Progenitor cell of endocrine pancreas (in vitro differentiated cells): ENCODE measurements around the gene DQX1. TPM values are rescaled to one million over a fixed set of nuclear protein-coding genes. Genes with fewer than 3 reads are reported as not detected.
"Not testable (repeated sequence)": the region's sequence is repeated elsewhere in the genome, so short reads cannot be mapped to it uniquely, and the experiment has no call there.

ENCODE experiments used
- DNase-seq: peaks from one replicate; pipeline ENCODE4 v3.0.0; 2021; ENCODE audit warnings: low spot score; ENCODE audit not compliant: unreplicated experiment
- H3K27ac Mint-ChIP-seq: 2 replicates; pipeline ENCODE4 v1.8.0; 2021; ENCODE audit warnings: mild to moderate bottlenecking, moderate library complexity, mixed read lengths
- H3K27me3 Mint-ChIP-seq: 2 replicates; pipeline ENCODE4 v1.8.0; 2021; ENCODE audit warnings: mixed read lengths
- H3K36me3 Mint-ChIP-seq: 2 replicates; pipeline ENCODE4 v1.8.0; 2022; ENCODE audit warnings: mixed read lengths; ENCODE audit not compliant: insufficient read depth
- H3K4me1 Mint-ChIP-seq: 2 replicates; pipeline ENCODE4 v1.8.0; 2021; ENCODE audit warnings: low read depth, mixed read lengths
- H3K4me3 Mint-ChIP-seq: 2 replicates; pipeline ENCODE4 v1.8.0; 2021; ENCODE audit warnings: low read depth, mild to moderate bottlenecking, moderate library complexity, mixed read lengths
- H3K9me3 Mint-ChIP-seq: 2 replicates; pipeline ENCODE4 v1.8.0; 2021; ENCODE audit warnings: low read depth, mixed read lengths
- CTCF ChIP-seq: fragments of 200-600 bp; sonication (generic); IDR thresholded peaks from one replicate; pipeline ENCODE4 v1.5.0; 2021; ENCODE audit warnings: antibody characterized with exemption, mild to moderate bottlenecking; ENCODE audit not compliant: unreplicated experiment
- total RNA-seq: library from RNA; stranded (reverse); gene quantifications from 2 replicates; pipeline ENCODE4 v1.2.1, GENCODE V29; 2021

The DQX1 gene
- total RNA-seq, 1 donor from 2014 or later: 1.5 TPM

GRCh38 chr2:74486141-74486540 is 39.9 kb downstream of the DQX1 start:
- H3K9me3 Mint-ChIP-seq: no peaks in the 10 kb centered on the region
- peaks cover 16% of the 10 kb centered on the region for H3K4me1 Mint-ChIP-seq
- H3K4me3 Mint-ChIP-seq: no peak overlapping the region
- peaks cover 10% of the 10 kb centered on the region for H3K36me3 Mint-ChIP-seq
- TF ChIP-seq CTCF: no peak
- no peak for DNase-seq
- H3K27me3 Mint-ChIP-seq: no peaks in the 10 kb centered on the region
- H3K27ac Mint-ChIP-seq: no peak overlapping the region

GRCh38 chr2:74483675-74484164 is 42.3 kb downstream of the DQX1 start:
- not testable (repeated sequence) for H3K36me3 Mint-ChIP-seq, H3K27me3 Mint-ChIP-seq, H3K9me3 Mint-ChIP-seq, DNase-seq
- peaks cover 14% of the 10 kb centered on the region for H3K4me1 Mint-ChIP-seq
- H3K27ac Mint-ChIP-seq: peak overlapping the region; percentile 98
- H3K4me3 Mint-ChIP-seq: peak overlapping the region; percentile 96

GRCh38 chr2:74482801-74483674 is 43.0 kb downstream of the DQX1 start, which contains the start of the genes CCDC142 and TTC31:
Gene CCDC142, minus strand, starts transcription at chr2:74482998. Its CDS starts 161 bp downstream, at chr2:74482837.
Gene TTC31, plus strand, starts transcription at chr2:74483081. Its CDS starts 15 bp downstream, at chr2:74483096.
- Mint-ChIP-seq H3K4me1 (peaks cover 14% of the 10 kb centered on the region), H3K4me3 (peak within 1 kb of the TSS; percentile 96)
- TF ChIP-seq CTCF: peak; percentile 94

GRCh38 chr2:74481961-74482800 is 43.9 kb downstream of the DQX1 start:
- peaks cover 8% of the 10 kb centered on the region for H3K36me3 Mint-ChIP-seq
- peaks cover 14% of the 10 kb centered on the region for H3K4me1 Mint-ChIP-seq

More at GRCh38 chr2:74482801-74483674, 43.0 kb downstream of the DQX1 start, which contains the start of the genes CCDC142 and TTC31:
- H3K9me3 Mint-ChIP-seq: no peaks in the 10 kb centered on the region
- peak; percentile 86 for DNase-seq
- H3K36me3 Mint-ChIP-seq: peaks cover 8% of the 10 kb centered on the region
- no peaks in the 10 kb centered on the region for H3K27me3 Mint-ChIP-seq
- H3K27ac Mint-ChIP-seq: peak within 1 kb of the TSS; percentile 98

GRCh38 chr2:74481431-74481830 is 44.6 kb downstream of the DQX1 start:
- H3K27me3 Mint-ChIP-seq: no peaks in the 10 kb centered on the region
- H3K9me3 Mint-ChIP-seq: no peaks in the 10 kb centered on the region
- DNase-seq: no peak
- H3K4me3 Mint-ChIP-seq: peak overlapping the region; percentile 96
- H3K36me3 Mint-ChIP-seq: peaks cover 6% of the 10 kb centered on the region
- H3K27ac Mint-ChIP-seq: no peak overlapping the region
- peaks cover 14% of the 10 kb centered on the region for H3K4me1 Mint-ChIP-seq
- no peak for TF ChIP-seq CTCF

More at GRCh38 chr2:74481961-74482800, 43.9 kb downstream of the DQX1 start:
- Mint-ChIP-seq H3K27ac (peak overlapping the region; percentile 98), H3K9me3 (no peaks in the 10 kb centered on the region), H3K4me3 (peak overlapping the region; percentile 96), H3K27me3 (no peaks in the 10 kb centered on the region)
- TF ChIP-seq CTCF: no peak
- no peak for DNase-seq
